NOMO-1 treated with DMSO at 0.1 percent for 48 hours (cell line): ENCODE data around the gene SHISA3.
"Not testable (repeated sequence)": the region's sequence is repeated elsewhere in the genome, so short reads cannot be mapped to it uniquely, and the experiment has no call there.

Source experiments
- DNase-seq: peaks from one replicate; lab custom pipeline; 2025; ENCODE audit not compliant: unreplicated experiment; lab: John Stamatoyannopoulos, UW

The SHISA3 gene

DNA sequence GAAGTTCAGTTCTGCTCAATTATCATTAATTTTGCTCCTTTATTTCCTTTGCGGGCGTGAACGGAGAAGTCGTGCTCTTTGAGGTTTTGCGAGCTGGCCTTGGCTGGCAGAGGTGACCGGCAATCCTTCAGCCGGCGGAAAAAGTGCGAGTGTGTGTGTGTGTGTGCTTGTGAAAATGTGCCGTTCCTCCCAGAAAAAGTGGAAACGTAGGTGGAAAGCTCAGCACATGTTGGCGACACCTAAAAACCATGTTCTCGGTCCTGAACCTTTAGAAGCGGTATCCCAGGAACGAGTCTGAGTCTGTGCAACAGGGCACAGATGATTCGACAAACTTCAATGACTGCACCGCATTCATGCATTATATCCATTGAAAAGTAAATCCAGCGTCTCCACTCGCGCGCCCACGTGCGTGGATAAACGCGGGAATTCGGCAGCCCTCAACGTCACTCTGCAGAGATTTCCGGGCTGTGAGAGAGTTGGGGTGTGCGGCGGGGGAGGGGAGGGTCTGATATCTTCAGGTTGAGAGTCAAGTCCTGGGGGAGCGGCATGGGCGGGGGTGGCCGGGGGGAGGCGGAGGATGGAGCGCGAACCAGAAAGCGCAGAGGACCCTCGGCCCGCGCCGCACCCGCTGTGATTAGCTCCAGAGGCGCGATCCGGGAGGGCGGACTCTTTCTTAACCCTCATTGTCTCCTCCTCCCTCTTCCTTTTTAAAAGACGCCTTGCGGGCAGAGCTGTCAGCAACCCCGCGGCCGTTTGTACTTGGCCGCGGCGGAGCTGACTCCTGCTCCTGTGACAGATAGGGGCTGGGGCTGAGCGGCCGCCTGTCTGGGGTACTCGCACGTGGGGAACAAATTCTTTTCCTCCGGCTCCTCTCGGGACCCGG, at the start of gene SHISA3:
Gene SHISA3, plus strand, starts transcription at position 737 of the 883 bp plus-strand sequence. CDS start 569 bp downstream, outside the sequence.
- peak; percentile 28 for DNase-seq

DNA sequence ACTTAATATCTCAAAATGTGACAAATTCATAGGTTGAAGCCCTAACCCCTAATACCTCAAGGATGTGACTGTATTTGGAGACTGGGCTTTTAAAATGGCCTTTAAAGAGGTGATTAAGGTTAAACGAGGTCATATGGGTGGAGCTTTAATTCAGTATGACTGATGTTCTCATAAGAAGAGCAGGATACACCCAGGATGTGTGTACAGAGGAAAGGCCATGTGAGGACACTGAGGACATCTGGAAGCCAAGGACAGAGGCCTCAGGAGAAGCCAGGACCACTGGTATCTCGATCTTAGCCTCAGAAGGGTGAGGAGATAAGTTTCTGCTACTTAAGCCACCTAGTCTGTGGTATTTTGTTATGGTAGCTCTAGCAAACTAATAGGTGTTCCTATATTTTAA, 49.0 kb upstream of the SHISA3 start:
- no peak for DNase-seq

GRCh38 chr4:42348692-42349091, 48.6 kb upstream of the SHISA3 start:
- DNase-seq, result no peak

DNA sequence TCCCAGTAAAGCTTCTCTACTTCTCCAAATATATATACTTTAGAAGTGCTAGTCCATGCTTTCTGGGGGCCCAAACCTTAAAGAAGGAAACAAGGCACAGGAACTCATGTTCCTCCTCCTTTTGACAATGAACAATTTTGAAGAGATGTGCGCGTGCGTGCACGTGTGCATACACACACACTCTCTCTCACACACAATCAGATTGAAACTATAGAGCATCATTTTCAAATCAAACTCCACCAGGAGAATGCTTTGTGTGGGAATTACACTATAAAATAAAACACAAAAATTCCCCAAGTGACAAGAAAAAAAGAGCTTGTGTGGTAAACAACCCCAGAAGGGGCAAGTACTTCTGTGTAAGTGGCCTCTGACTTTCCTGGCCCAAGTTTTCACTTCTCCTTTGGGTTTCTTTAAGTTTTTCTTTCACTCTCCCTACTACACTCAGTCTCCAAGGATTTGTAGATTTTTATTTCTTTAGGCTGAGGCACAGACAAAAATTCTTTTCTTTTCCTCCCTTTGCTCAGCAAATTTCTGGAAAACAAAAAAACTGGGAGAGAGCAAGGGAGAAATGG, 46.6 kb upstream of the SHISA3 start:
- DNase-seq, result peak; percentile 2

- DNase-seq, result no peak
These were observed 45.2 kb upstream of the SHISA3 start for GRCh38 chr4:42352049-42352448.

DNA sequence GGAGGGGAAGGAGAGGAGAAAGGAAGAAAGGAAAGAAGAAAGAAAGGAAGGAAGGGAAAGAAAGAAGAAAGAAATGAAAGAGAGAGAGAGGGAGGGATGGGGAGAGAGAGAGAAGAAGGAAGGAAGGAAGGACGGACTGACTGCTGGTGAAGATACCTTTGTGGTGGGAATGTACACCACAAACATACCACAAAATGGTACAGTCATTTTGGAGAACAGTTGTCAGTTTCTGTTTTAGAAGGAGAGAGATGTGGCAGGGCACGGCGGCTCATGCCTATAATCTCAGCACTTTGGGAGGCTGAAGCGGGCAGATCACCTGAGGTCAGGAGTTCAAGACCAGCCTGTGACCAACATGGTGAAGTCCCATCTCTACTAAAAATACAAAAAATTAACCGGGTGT, 40.0 kb upstream of the SHISA3 start:
- no peak for DNase-seq

DNA sequence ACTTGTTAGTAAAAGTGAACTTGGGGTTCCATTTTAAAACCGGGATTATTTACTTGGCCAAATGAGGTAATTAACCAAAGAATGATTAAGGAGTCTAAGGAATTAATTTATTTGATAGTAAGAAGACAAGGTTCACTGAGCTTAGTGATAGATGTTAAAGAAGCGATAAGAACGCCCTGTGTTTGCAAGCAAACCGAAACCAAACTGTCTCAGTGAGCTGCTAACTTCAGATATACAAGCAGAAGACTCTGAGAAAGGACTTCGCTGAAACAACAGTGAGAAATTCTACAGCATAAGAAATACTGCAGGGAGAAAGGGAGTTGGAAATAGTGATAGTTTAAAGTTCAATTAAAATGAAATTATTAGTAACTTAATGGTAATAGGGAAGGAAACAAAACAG, 37.6 kb upstream of the SHISA3 start:
- DNase-seq, result no peak

DNA sequence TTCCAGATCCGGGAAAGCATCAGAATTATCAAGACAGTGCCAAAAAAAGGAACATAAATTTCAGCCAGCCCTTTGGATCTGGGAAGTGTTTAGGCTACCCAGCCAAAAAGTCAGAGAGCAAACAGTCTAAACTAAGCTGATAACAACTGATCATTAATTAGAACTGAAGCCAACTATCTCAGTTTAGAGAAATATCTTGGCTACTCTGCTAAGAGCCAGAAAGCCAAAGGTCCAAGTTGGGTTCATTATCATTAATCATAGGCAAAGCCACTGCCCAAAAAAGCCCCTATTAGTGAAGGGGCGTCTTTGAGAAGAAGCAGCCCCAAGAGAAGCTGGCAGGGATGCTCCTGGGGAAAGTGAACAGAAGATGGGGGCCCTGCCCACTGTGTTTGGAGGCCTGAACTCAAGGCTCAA, 37.0 kb upstream of the SHISA3 start:
- no peak for DNase-seq

DNA sequence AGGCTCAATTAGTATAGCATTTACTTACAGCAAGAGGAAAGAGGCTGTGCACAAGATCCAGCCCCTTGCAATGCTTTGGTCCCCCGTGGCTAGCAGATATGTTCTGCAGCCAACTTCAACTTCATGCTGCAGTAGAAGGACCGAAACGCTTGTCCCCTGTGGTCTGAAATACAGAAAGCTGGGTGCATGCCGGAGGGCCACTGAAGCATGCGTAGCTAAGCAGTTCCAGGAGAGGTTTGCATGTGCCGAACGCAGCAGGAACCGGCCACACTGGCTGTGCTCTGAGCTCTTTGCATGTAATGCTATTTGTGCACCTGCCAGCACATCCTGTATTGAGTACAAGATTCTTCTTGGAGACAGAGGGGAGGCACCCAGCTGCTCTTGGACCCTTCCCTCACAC, 35.8 kb upstream of the SHISA3 start:
- no peak for DNase-seq

GRCh38 chr4:42362591-42362990, 34.7 kb upstream of the SHISA3 start:
- DNase-seq, result no peak

DNA sequence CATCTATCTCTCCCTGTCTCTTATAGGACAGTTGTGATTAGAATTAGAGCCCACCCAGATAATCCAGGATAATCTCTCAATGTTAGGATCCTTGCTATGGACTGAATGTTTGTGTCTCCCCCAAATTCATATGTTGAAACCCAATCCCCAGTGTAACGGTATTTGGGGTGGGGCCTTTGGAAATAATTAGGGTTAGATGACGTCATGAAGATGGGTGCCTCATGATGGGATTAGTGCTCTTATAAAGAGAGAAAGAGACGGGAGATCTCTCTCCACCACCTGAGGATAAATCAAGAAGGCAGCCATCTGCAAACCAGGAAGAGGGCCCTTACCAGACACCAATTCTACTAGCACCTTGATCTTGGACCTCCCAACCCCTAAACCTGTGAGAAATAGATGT, 33.7 kb upstream of the SHISA3 start:
- no peak for DNase-seq

GRCh38 chr4:42364266-42365053, 32.8 kb upstream of the SHISA3 start:
- no peak for DNase-seq

DNA sequence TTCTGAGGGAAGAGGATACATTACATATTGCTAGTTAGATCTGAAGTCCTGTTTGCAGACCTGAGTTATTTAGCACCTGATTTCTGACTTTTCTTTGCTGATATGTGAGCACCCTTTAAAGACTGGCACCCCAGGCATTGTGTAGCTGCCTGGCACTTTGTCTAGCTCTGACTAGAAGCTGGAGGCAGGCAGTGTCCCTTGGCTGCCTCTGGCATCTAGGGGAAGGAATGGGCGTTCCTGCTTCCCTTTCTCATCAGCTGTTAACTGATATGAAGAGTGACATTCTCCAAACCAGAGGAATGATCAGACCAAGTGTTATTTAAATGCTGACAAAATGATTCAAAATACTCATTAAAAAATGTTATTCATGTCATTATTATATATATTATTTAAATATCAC, 30.3 kb upstream of the SHISA3 start:
- no peak for DNase-seq

DNA sequence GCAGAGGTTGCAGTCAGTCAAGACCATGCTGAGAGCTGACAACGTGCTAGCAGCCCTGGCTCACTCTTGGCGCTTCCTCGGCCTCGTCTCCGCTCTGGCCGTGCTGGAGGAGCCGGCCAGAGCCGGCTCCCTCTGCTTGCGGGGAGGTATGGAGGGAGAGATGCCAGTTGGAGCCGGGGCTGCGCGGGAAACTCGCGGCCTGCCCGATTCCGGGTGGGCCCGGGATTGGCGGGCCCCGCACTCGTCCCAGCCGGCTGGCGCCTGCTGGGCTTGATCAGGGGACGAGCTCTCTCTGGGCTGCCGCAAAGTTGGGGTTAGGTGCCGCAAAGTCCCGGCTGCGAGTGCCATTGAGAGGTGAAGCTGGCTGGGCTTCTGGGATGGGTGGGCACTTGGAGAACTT, 27.8 kb upstream of the SHISA3 start:
- DNase-seq, result no peak

- DNase-seq, result peak; percentile 39
These were observed 25.7 kb upstream of the SHISA3 start for GRCh38 chr4:42371305-42372252.

DNA sequence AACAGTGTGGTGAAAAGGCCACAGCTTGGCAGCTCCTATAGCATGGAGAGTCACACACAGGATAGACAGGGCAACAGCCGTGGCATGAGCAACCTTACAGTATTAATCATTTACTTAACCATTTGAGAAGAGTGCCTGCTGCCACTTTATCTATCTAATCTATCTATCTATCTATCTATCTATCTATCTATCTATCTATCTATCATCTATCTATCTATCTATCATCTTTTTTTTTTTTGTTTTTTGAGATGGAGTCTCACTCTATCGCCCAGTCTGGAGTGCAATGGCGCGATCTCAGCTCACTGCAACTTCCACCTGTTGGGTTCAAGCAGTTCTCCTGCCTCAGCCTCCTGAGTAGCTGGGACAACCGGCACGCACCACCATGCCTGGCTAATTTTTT, 25.0 kb upstream of the SHISA3 start:
- DNase-seq, result not testable (repeated sequence)

- DNase-seq, result no peak
These were observed 19.8 kb upstream of the SHISA3 start for GRCh38 chr4:42377497-42377896.

DNA sequence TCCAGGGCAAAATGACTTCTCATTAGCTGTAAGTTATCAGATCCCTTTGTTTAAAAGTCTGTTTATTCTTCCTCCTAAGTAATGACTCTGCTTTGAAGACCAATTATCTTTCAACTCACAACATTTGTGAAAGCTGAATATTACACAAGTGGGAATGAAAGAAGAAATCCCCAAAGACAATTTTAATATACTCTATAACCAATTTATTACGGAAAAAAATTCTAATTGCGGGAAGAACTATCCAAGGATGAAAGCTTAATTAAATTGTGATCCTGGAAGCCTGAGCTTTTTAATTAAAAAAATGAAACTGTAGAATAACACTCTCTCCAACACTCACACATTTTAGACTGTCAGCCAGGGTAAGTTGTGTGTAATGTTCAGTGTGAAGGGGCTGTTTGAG, 15.6 kb upstream of the SHISA3 start:
- no peak for DNase-seq

- no peak for DNase-seq
These were observed 11.8 kb upstream of the SHISA3 start for GRCh38 chr4:42385516-42385915.

GRCh38 chr4:42390622-42391354, 6.5 kb upstream of the SHISA3 start:
- DNase-seq, result no peak
